ENCODE data around the gene PRPSAP2. TPM values are rescaled to one million over a fixed set of nuclear protein-coding genes. Genes with fewer than 3 reads are reported as not detected.
"Not testable (repeated sequence)": the region's sequence is repeated elsewhere in the genome, so short reads cannot be mapped to it uniquely, and the experiment has no call there.

Gene PRPSAP2
- total RNA-seq: 20.2 TPM
- long read RNA-seq, transcript PRPSAP2-201 (12 exons, 1,910 nt): major isoform, 11 of 34 reads
- long read RNA-seq, partial matches to known transcripts: 0 of 34 reads
- long read RNA-seq, other reads (novel, unspliced or antisense): 22 of 34 reads

GRCh38 chr17:18857864-18858566, at the start of gene PRPSAP2:
TSS of gene PRPSAP2 (plus strand) at chr17:18858131. CDS start at chr17:18865834, 7,703 bp downstream.
- ATAC-seq: peak; percentile 95
- intact Hi-C loops (cut with micrococcal nuclease): no loop called here
- DNase-seq: peak; percentile 98

DNA sequence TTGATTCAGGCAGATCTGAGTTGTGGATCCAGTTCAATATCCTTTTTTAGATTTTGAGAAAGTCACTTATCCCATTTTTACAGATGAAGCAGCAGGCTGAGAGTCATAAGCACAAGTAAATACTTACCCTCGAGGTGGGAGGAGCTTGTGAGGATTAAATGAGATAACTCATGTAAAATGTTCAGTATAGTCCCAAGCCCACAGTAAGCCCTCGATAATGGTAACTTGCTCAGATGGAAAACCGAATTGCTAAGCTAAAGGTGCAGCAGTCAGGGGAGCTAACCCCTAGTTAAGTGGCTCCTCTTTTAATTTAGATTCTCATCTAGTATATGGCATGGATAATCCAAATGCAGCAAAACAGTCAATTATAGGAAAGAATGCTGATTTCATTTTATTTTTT, 42.0 kb upstream of the PRPSAP2 start:
- ATAC-seq, DNase-seq: not testable (repeated sequence)

GRCh38 chr17:18816489-18817371, 41.2 kb upstream of the PRPSAP2 start:
- ATAC-seq: peak; percentile 68
- intact Hi-C loops (cut with micrococcal nuclease); DNase-seq: not testable (repeated sequence)

More for the DNA sequence above, 42.0 kb upstream of the PRPSAP2 start:
- intact Hi-C loops (cut with micrococcal nuclease): not testable (repeated sequence)

DNA sequence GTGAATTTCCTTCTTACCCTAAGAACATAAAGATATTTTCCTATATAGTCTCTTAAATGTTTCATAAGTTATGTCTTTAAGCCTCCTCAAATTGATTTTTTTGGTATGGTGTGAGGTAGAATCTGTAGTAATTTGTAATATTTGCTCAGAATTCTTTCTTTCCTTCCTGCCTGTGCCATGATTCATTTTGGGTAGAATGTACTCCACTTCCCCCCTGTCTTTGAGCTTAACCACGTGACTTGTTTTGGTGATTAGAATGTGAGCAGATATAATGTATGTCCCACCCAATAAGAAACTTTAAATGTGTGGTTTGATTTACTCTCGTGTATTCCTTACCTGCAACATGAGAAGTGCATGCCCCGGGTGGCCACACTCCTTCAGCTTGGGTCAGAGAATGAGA, 36.5 kb upstream of the PRPSAP2 start:
- intact Hi-C loops (cut with micrococcal nuclease); DNase-seq; ATAC-seq: not testable (repeated sequence)

DNA sequence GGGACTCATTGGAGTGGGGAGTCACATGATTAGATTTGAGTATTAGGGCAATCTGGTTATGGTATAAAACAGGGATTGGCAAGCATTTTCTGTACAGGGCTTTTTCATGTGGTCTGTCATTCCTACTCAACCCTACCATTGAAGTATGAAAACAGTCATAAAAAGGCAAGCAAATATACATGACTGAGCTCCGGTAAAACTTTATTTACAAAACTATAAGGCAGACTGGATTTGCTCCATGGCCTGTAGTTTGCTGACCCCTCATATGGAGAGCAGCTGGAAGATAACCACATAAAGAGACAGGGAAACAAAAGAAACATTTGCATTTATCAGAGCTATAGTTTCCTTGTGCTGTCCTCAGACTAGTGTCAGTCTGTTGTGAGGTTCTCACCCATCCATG, 30.3 kb upstream of the PRPSAP2 start:
- intact Hi-C loops (cut with micrococcal nuclease); DNase-seq; ATAC-seq: not testable (repeated sequence)

DNA sequence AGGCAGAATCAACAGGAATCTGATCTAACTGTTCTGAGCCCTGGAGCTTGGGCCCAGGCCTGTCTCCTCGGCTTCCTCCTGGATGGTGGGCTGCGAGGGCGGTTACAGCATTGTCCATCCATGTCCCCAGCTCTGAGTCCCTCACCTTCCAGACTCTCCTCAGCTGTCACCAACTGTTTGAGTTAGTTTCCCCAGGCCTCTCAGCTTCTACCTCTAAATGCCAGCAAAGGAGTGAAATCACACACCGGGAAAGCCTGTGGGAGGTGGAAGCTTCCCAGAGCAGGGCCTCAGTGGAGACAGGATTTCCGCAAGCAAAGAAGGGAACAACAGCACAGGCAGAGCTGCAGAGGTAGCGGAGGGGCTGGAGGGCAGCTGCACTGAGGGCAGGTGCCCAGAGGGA, 9.4 kb upstream of the PRPSAP2 start:
- intact Hi-C loops (cut with micrococcal nuclease): no loop called here
- ATAC-seq (no peak), DNase-seq (no peak)

DNA sequence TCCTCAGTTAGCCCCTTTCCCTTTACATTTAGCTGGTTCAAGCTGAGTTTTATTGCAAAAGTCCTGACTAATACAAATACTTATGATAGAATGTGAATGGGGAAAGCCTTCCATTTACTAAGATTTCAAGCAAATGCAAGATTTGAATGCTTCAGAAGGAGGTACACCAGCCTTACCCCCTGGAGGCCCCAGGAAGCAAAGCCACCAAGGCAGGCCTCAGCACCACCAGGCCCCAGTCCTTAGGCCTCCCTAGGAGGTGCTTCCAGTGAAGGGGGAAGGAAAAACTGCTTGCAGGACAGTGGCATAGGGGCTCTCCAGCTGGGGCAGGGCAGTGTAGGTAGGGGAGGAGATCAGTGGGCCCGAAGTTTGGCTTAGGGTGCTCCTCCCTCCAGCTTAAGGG, 7.3 kb upstream of the PRPSAP2 start:
- ATAC-seq: no peak
- DNase-seq: no peak
- intact Hi-C loops (cut with micrococcal nuclease): no loop called here

DNA sequence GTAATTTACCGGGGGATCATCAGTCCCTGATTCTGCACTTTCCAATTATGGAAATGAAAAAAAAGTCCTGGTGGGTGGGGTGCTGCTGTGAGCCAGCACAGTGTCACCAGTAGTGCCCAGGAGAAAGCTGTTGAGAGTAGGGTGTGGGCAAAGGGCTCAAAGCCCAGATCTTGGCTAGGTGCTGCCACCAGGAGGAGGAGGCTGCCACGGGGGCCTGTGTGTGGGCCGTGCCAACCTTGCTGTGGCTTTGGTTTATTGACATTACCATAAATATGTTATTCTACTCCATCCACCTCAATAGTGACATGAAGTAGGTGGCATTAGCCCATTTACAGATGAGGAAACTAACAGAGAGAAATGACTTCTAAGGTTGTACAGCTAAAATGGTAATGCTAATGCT, 6.7 kb upstream of the PRPSAP2 start:
- intact Hi-C loops (cut with micrococcal nuclease): no loop called here
- no peak for ATAC-seq
- no peak for DNase-seq

DNA sequence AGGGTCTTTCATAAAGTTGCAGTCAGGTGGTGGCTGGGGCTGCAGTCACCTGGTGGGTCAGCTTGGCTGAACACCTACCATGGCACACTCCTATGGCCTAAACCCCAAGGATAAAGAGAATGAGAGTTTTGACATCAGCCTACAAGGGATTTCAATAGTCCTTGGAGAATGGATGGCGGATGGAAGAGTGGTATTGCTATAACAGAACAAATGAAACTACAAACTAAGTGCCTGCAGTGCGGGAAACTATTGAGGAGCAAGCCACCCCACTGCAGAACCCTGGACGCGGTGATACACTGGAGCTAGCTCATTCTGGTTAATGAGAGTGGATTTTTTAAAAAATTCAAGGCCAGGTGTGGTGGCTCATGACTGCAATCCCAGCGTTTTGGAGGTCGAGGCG, 3.0 kb upstream of the PRPSAP2 start:
- no peak for ATAC-seq
- intact Hi-C loops (cut with micrococcal nuclease): no loop called here

GRCh38 chr17:18855831-18856569, 1.9 kb upstream of the PRPSAP2 start:
- ATAC-seq (peak; percentile 88), DNase-seq (peak; percentile 91)
- intact Hi-C loops (cut with micrococcal nuclease): no loop called here

More for the DNA sequence above, 3.0 kb upstream of the PRPSAP2 start:
- no peak for DNase-seq

- ATAC-seq (no peak), DNase-seq (no peak)
- intact Hi-C loops (cut with micrococcal nuclease): no loop called here
These were observed 1.4 kb upstream of the PRPSAP2 start for GRCh38 chr17:18856570-18856915.

GRCh38 chr17:18858567-18859245, 775 bp downstream of the PRPSAP2 start:
- ATAC-seq (no peak), DNase-seq (no peak)
- intact Hi-C loops (cut with micrococcal nuclease): no loop called here

- intact Hi-C loops (cut with micrococcal nuclease): no loop called here
- DNase-seq (no peak), ATAC-seq (no peak)
These were observed 1.3 kb downstream of the PRPSAP2 start for GRCh38 chr17:18859256-18859655.

DNA sequence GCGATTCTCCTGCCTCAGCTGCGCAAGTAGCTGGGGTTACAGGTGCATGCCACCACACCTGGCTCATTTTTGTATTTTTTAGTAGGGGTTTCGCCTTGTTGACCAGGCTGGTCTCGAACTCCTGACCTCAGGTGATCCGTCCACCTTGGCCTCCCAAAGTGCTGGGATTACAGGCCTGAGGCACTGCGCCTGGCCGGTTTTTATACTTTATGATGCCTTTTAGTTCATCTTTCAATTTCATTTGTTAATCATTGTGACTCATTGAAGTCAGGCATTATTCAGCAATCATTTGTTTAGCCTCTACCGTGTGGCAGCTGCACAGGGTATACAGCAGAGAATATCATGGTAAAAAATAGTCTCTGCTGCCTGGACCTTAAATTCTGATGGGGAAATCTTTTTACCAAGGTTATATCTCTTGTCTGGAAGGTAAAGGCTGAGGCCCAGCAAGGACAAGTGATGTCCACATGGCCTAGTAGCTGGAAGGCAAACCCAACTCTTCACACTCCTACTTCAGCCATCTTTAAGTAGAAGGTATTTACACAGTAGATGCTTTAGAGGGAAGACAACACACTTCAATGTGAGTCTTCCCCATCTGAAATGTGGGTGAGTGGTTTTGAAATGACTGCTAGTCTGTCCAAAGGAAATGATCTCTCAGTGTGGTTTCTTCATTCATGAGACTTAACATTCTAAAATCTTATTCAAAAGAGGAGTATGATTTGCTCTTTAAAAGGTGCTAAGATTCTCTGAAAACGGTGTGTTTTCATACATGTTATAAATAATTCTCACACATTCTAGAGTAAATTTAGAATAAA, 2.4 kb downstream of the PRPSAP2 start:
- intact Hi-C loops (cut with micrococcal nuclease): no loop called here
- no peak for ATAC-seq
- DNase-seq: no peak

GRCh38 chr17:18862011-18862410, 4.1 kb downstream of the PRPSAP2 start:
- ATAC-seq (no peak), DNase-seq (no peak)
- intact Hi-C loops (cut with micrococcal nuclease): no loop called here

DNA sequence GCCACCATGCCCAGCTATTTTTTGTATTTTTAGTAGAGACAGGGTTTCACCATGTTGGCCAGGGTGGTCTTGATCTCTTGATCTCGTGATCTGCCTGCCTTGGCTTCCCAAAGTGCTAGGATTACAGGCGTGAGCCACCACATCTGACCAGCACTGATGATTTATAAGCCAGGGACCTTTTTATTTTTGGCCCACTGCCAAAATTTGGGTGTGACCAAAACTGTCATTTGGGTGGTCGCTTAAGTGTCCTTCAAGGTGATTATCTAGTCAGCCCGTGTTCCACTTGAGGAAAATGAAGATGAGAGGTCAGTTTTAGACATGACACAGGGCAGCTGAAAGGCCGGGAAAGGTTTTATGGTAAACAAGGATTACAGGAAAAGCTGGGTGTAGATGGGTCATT, 7.1 kb downstream of the PRPSAP2 start:
- intact Hi-C loops (cut with micrococcal nuclease): not testable (repeated sequence)

GRCh38 chr17:18866866-18867813, 9.2 kb downstream of the PRPSAP2 start:
- intact Hi-C loops (cut with micrococcal nuclease): no loop called here
- DNase-seq (no peak), ATAC-seq (no peak)

More for the DNA sequence above, 7.1 kb downstream of the PRPSAP2 start:
- ATAC-seq, DNase-seq: not testable (repeated sequence)
